ENCODE data around the gene ERVH48-1.

- TF ChIP-seq POLR2AphosphoS5 (IDR thresholded peaks at IDR 0.05), result no peak
- no peak for TF ChIP-seq CTCF (IDR thresholded peaks at IDR 0.05)
- TF ChIP-seq POLR2A (IDR thresholded peaks at IDR 0.05), result no peak
Measured at GRCh38 chr21:42900446-42900845, 25.0 kb downstream of the ERVH48-1 start.

Data from breast epithelium (tissue), 3 donors.